Activated CD4-positive, alpha-beta memory T cell treated with anti-CD3 and anti-CD28 coated beads, Interleukin-2, amount 10 ng/mL, durations not matched to agents 7 days and 5 days (primary cell): ENCODE data around the gene SH2D2A. TPM values are rescaled to one million over a fixed set of nuclear protein-coding genes. Genes with fewer than 3 reads are reported as not detected.
A peak's percentile ranks its signal among the peaks of the same experiment; 100 is the strongest.

Experiments
- CTCF ChIA-PET: fragments of 350-600 bp; sonication (Branson Sonifier 250); formaldehyde crosslinking; loops from one replicate; lab custom pipeline; 2021; ENCODE audit warnings: antibody characterized with exemption, inconsistent platforms; lab: Charles Lee
- POLR2A ChIA-PET: fragments of 350-600 bp; sonication (Branson Sonifier 250); formaldehyde crosslinking; loops from one replicate; lab custom pipeline; 2021; ENCODE audit warnings: antibody characterized with exemption; lab: Charles Lee
- DNase-seq: peaks from one replicate; pipeline ENCODE4 v3.0.0-alpha.2; 2020
- H3K27ac Mint-ChIP-seq: one replicate; pipeline ENCODE4 v1.8.0; 2021; ENCODE audit warnings: mild to moderate bottlenecking, mixed read lengths
- H3K27me3 Mint-ChIP-seq: one replicate; pipeline ENCODE4 v1.8.0; 2021; ENCODE audit warnings: mixed read lengths
- H3K36me3 Mint-ChIP-seq: one replicate; pipeline ENCODE4 v1.8.0; 2021; ENCODE audit warnings: low read depth, mixed read lengths
- H3K4me1 Mint-ChIP-seq: one replicate; pipeline ENCODE4 v1.8.0; 2021; ENCODE audit warnings: mixed read lengths
- H3K4me3 Mint-ChIP-seq: one replicate; pipeline ENCODE4 v1.8.0; 2021; ENCODE audit warnings: mild to moderate bottlenecking, mixed read lengths
- H3K9me3 Mint-ChIP-seq: one replicate; pipeline ENCODE4 v1.8.0; 2021; ENCODE audit warnings: mixed read lengths
- total RNA-seq, 2 experiments: library from RNA; stranded (reverse); gene quantifications; one replicate each; pipeline ENCODE4 v1.2.3, GENCODE V29; 2021

SH2D2A gene
- total RNA-seq, 2 experiments from 2014 or later = 192 to 193 TPM

- H3K4me1 Mint-ChIP-seq = peaks cover 38% of the 10 kb centered on the region
- ChIA-PET CTCF (interaction anchor here (0.9 to 2.5 kb wide), 7 partner anchors 10 to 96 kb away, joined by 3 to 15 read pairs (median 5); partner anchors contain the start of gene NTRK1), POLR2A (interaction anchor here (1.0 to 2.3 kb wide), 2 partner anchors 14 to 20 kb away, joined by 3 to 5 read pairs; no protein-coding TSS in a partner anchor)
- no peak overlapping the region for H3K27ac Mint-ChIP-seq
- no peak overlapping the region for H3K4me3 Mint-ChIP-seq
- H3K9me3 Mint-ChIP-seq = no peaks in the 10 kb centered on the region
- peaks cover 12% of the 10 kb centered on the region for H3K27me3 Mint-ChIP-seq
- no peak for DNase-seq
- peaks cover 7% of the 10 kb centered on the region for H3K36me3 Mint-ChIP-seq
These were observed 5.2 kb upstream of the SH2D2A start for GRCh38 chr1:156821801-156822200.

- POLR2A ChIA-PET = interaction anchor here (0.6 to 8.8 kb wide), 14 partner anchors 12 to 315 kb away, joined by 3 to 126 read pairs (median 4); partner anchors contain the start of genes ISG20L2, MEF2D, METTL25B and MRPL24
- H3K4me3 Mint-ChIP-seq = peak overlapping the region; percentile 96
- H3K4me1 Mint-ChIP-seq = peaks cover 65% of the 10 kb centered on the region
- CTCF ChIA-PET = interaction anchor here (0.9 to 8.5 kb wide), 7 partner anchors 8 to 89 kb away, joined by 4 to 83 read pairs (median 7); partner anchors contain the start of genes INSRR and NTRK1
- H3K27ac Mint-ChIP-seq = peak overlapping the region; percentile 100
- no peaks in the 10 kb centered on the region for H3K9me3 Mint-ChIP-seq
- DNase-seq = no peak
- H3K27me3 Mint-ChIP-seq = peaks cover 6% of the 10 kb centered on the region
- peaks cover 65% of the 10 kb centered on the region for H3K36me3 Mint-ChIP-seq
These were observed 656 bp downstream of the SH2D2A start for GRCh38 chr1:156815961-156816422.

GRCh38 chr1:156815307-156815826, 1.3 kb downstream of the SH2D2A start:
- no peak for DNase-seq
- peak overlapping the region; percentile 100 for H3K27ac Mint-ChIP-seq

GRCh38 chr1:156814571-156815260, 1.9 kb downstream of the SH2D2A start:
- Mint-ChIP-seq H3K36me3 (peaks cover 74% of the 10 kb centered on the region), H3K9me3 (no peaks in the 10 kb centered on the region), H3K27me3 (no peaks in the 10 kb centered on the region), H3K27ac (peak overlapping the region; percentile 100), H3K4me3 (peak overlapping the region; percentile 96), H3K4me1 (peaks cover 74% of the 10 kb centered on the region)
- CTCF ChIA-PET = interaction anchor here (0.7 to 8.5 kb wide), 15 partner anchors 8 to 97 kb away, joined by 3 to 83 read pairs (median 4); partner anchors contain the start of genes INSRR, MRPL24 and NTRK1
- POLR2A ChIA-PET = interaction anchor here (0.8 to 8.8 kb wide), 8 partner anchors 10 to 86 kb away, joined by 3 to 126 read pairs (median 4); partner anchors contain the start of genes ISG20L2, METTL25B and PRCC
- DNase-seq = peak; percentile 52

More at GRCh38 chr1:156815307-156815826, 1.3 kb downstream of the SH2D2A start:
- ChIA-PET CTCF (interaction anchor here (1.1 to 8.5 kb wide), 4 partner anchors 15 to 96 kb away, joined by 3 to 83 read pairs (median 26); partner anchors contain the start of genes INSRR and NTRK1), POLR2A (interaction anchor here (1.3 to 8.8 kb wide), 10 partner anchors 11 to 87 kb away, joined by 3 to 126 read pairs (median 6); partner anchors contain the start of genes ISG20L2, METTL25B, MRPL24 and NTRK1)
- H3K36me3 Mint-ChIP-seq = peaks cover 72% of the 10 kb centered on the region
- H3K9me3 Mint-ChIP-seq = no peaks in the 10 kb centered on the region
- peaks cover 68% of the 10 kb centered on the region for H3K4me1 Mint-ChIP-seq
- peak overlapping the region; percentile 96 for H3K4me3 Mint-ChIP-seq
- H3K27me3 Mint-ChIP-seq = no peaks in the 10 kb centered on the region

- POLR2A ChIA-PET = interaction anchor here (0.8 to 8.8 kb wide), 6 partner anchors 10 to 86 kb away, joined by 3 to 126 read pairs (median 6); partner anchors contain the start of genes ISG20L2, METTL25B and PRCC
- Mint-ChIP-seq H3K4me3 (peak overlapping the region; percentile 96), H3K27ac (peak overlapping the region; percentile 100), H3K9me3 (no peaks in the 10 kb centered on the region), H3K4me1 (peaks cover 79% of the 10 kb centered on the region), H3K27me3 (no peaks in the 10 kb centered on the region), H3K36me3 (peaks cover 79% of the 10 kb centered on the region)
- peak; percentile 75 for DNase-seq
- CTCF ChIA-PET = interaction anchor here (0.7 to 8.5 kb wide), 17 partner anchors 9 to 88 kb away, joined by 3 to 83 read pairs (median 4); partner anchors contain the start of genes HDGF, INSRR, ISG20L2 and METTL25B
These were observed 2.7 kb downstream of the SH2D2A start for GRCh38 chr1:156813750-156814570.

GRCh38 chr1:156813298-156813697, 3.4 kb downstream of the SH2D2A start:
- Mint-ChIP-seq H3K4me3 (peak overlapping the region; percentile 96), H3K36me3 (peaks cover 85% of the 10 kb centered on the region), H3K27ac (peak overlapping the region; percentile 100), H3K4me1 (peaks cover 82% of the 10 kb centered on the region), H3K9me3 (no peaks in the 10 kb centered on the region), H3K27me3 (no peaks in the 10 kb centered on the region)
- ChIA-PET CTCF (interaction anchor here (0.7 to 8.5 kb wide), 10 partner anchors 10 to 87 kb away, joined by 3 to 83 read pairs (median 4); partner anchors contain the start of genes INSRR, ISG20L2, METTL25B and NTRK1), POLR2A (interaction anchor here (0.7 to 8.8 kb wide), 4 partner anchors 9 to 85 kb away, joined by 3 to 126 read pairs (median 6); partner anchors contain the start of genes ISG20L2 and METTL25B)
- no peak for DNase-seq

- ChIA-PET POLR2A (interaction anchor here (0.6 to 8.8 kb wide), 5 partner anchors 8 to 47 kb away, joined by 3 to 126 read pairs (median 3); no protein-coding TSS in a partner anchor), CTCF (interaction anchor here (0.7 to 8.5 kb wide), 5 partner anchors 12 to 86 kb away, joined by 3 to 83 read pairs (median 16); partner anchors contain the start of genes INSRR and NTRK1)
- H3K36me3 Mint-ChIP-seq = peaks cover 94% of the 10 kb centered on the region
- no peaks in the 10 kb centered on the region for H3K27me3 Mint-ChIP-seq
- peaks cover 85% of the 10 kb centered on the region for H3K4me1 Mint-ChIP-seq
- DNase-seq = no peak
- peak overlapping the region; percentile 96 for H3K4me3 Mint-ChIP-seq
- peak overlapping the region; percentile 100 for H3K27ac Mint-ChIP-seq
- H3K9me3 Mint-ChIP-seq = no peaks in the 10 kb centered on the region
These were observed 4.2 kb downstream of the SH2D2A start for GRCh38 chr1:156812293-156812990.

GRCh38 chr1:156811168-156811567, 5.5 kb downstream of the SH2D2A start:
- Mint-ChIP-seq H3K4me3 (peak overlapping the region; percentile 6), H3K27me3 (no peaks in the 10 kb centered on the region), H3K4me1 (peaks cover 88% of the 10 kb centered on the region), H3K9me3 (no peaks in the 10 kb centered on the region), H3K36me3 (peaks cover 97% of the 10 kb centered on the region), H3K27ac (peak overlapping the region; percentile 100)
- CTCF ChIA-PET = interaction anchor here (8.5 kb wide), 1 partner anchor 48 kb away, joined by 83 read pairs; the partner anchor contains the start of genes INSRR and NTRK1
- POLR2A ChIA-PET = interaction anchor here (0.9 to 1.9 kb wide), 2 partner anchors 10 to 57 kb away, joined by 3 to 14 read pairs; no protein-coding TSS in a partner anchor
- DNase-seq = no peak

- POLR2A ChIA-PET = interaction anchor here (1.1 to 6.1 kb wide), 3 partner anchors 9 to 52 kb away, joined by 3 to 52 read pairs (median 14); partner anchors contain the start of gene NTRK1
- H3K4me1 Mint-ChIP-seq = peaks cover 92% of the 10 kb centered on the region
- H3K27ac Mint-ChIP-seq = peak overlapping the region; percentile 98
- CTCF ChIA-PET = interaction anchor here (0.9 to 8.5 kb wide), 4 partner anchors 10 to 118 kb away, joined by 3 to 83 read pairs (median 4); partner anchors contain the start of genes INSRR and NTRK1
- no peak for DNase-seq
- peak overlapping the region; percentile 12 for H3K4me3 Mint-ChIP-seq
- no peaks in the 10 kb centered on the region for H3K9me3 Mint-ChIP-seq
- no peaks in the 10 kb centered on the region for H3K27me3 Mint-ChIP-seq
- H3K36me3 Mint-ChIP-seq = peaks cover 91% of the 10 kb centered on the region
These were observed 6.8 kb downstream of the SH2D2A start for GRCh38 chr1:156809711-156810366.

GRCh38 chr1:156809281-156809680, 7.4 kb downstream of the SH2D2A start:
- no peak overlapping the region for H3K4me3 Mint-ChIP-seq
- POLR2A ChIA-PET = interaction anchor here (0.9 to 6.1 kb wide), 3 partner anchors 8 to 52 kb away, joined by 3 to 52 read pairs (median 14); partner anchors contain the start of gene NTRK1
- peaks cover 92% of the 10 kb centered on the region for H3K4me1 Mint-ChIP-seq
- peaks cover 91% of the 10 kb centered on the region for H3K36me3 Mint-ChIP-seq
- no peak for DNase-seq
- peak overlapping the region; percentile 98 for H3K27ac Mint-ChIP-seq
- no peaks in the 10 kb centered on the region for H3K9me3 Mint-ChIP-seq
- H3K27me3 Mint-ChIP-seq = no peaks in the 10 kb centered on the region
- CTCF ChIA-PET = interaction anchor here (0.9 to 8.5 kb wide), 5 partner anchors 10 to 119 kb away, joined by 3 to 83 read pairs (median 4); partner anchors contain the start of genes INSRR and NTRK1
